H1 (cell line): Measurements from ENCODE around the gene ZCCHC9. TPM values are rescaled to one million over a fixed set of nuclear protein-coding genes. Genes with fewer than 3 reads are reported as not detected.

Source experiments
- polyA plus RNA-seq, 7 experiments: library from polyadenylated mRNA; depleted of rRNA in 3 of 7; stranded (reverse) in 5 of 7; unstranded in 2 of 7; fragments of >200 nt in 5 of 7; fragments of 200-250 nt in 2 of 7; gene quantifications; 1 replicate in 5 of 7; 2 replicates in 1 of 7; 4 replicates in 1 of 7; pipeline versions ENCODE4 v1.2.1 to v1.2.3, GENCODE V29; 2011 to 2013; ENCODE audit warnings: missing spikeins in 2 of 7, mixed read lengths in 2 of 7
- total RNA-seq: library from RNA; stranded (reverse); fragmentation: NEBNext Ultra II Directional; extraction: Animal tissue kit (Norgen Biotek cat#: 25700); gene quantifications from 2 replicates; pipeline ENCODE4 v1.2.1, GENCODE V29; 2021
- TF ChIP-seq, protein P1 (sequence below): fragments of 300-600 bp; sonication (generic); IDR thresholded peaks from 2 replicates; pipeline ENCODE4 v1.7.1; 2012; ENCODE audit warnings: low read length, moderate library complexity, mild to moderate bottlenecking, inconsistent platforms; ENCODE audit not compliant: insufficient replicate concordance

The ZCCHC9 gene
- total and polyA plus RNA-seq, 2 of the 8 experiments (the other 6 are each of a cell fraction or from before 2014, with no cell fraction given): 10.9 to 33.6 TPM

DNA sequence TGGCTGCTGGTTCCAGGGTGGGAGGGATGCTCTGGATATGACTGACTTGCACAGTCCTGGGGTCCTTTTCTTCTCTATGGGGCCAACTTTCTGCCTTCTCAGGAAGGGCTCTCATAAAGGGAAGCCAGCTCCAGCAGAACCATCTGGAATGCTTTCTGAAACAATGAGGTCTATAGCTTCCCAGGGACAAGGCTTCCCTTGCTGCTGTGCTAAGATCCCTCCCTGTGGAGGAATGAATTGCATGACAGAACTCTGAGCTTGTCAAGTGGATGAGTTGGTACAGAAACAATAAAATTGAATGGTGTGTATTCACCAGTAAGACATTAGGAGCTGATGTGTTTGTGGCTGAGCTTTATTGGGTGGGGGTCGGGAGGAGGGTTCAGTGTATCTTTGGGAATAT is 48.5 kb upstream of the ZCCHC9 start (continued):
- TF ChIP-seq, protein P1, sequence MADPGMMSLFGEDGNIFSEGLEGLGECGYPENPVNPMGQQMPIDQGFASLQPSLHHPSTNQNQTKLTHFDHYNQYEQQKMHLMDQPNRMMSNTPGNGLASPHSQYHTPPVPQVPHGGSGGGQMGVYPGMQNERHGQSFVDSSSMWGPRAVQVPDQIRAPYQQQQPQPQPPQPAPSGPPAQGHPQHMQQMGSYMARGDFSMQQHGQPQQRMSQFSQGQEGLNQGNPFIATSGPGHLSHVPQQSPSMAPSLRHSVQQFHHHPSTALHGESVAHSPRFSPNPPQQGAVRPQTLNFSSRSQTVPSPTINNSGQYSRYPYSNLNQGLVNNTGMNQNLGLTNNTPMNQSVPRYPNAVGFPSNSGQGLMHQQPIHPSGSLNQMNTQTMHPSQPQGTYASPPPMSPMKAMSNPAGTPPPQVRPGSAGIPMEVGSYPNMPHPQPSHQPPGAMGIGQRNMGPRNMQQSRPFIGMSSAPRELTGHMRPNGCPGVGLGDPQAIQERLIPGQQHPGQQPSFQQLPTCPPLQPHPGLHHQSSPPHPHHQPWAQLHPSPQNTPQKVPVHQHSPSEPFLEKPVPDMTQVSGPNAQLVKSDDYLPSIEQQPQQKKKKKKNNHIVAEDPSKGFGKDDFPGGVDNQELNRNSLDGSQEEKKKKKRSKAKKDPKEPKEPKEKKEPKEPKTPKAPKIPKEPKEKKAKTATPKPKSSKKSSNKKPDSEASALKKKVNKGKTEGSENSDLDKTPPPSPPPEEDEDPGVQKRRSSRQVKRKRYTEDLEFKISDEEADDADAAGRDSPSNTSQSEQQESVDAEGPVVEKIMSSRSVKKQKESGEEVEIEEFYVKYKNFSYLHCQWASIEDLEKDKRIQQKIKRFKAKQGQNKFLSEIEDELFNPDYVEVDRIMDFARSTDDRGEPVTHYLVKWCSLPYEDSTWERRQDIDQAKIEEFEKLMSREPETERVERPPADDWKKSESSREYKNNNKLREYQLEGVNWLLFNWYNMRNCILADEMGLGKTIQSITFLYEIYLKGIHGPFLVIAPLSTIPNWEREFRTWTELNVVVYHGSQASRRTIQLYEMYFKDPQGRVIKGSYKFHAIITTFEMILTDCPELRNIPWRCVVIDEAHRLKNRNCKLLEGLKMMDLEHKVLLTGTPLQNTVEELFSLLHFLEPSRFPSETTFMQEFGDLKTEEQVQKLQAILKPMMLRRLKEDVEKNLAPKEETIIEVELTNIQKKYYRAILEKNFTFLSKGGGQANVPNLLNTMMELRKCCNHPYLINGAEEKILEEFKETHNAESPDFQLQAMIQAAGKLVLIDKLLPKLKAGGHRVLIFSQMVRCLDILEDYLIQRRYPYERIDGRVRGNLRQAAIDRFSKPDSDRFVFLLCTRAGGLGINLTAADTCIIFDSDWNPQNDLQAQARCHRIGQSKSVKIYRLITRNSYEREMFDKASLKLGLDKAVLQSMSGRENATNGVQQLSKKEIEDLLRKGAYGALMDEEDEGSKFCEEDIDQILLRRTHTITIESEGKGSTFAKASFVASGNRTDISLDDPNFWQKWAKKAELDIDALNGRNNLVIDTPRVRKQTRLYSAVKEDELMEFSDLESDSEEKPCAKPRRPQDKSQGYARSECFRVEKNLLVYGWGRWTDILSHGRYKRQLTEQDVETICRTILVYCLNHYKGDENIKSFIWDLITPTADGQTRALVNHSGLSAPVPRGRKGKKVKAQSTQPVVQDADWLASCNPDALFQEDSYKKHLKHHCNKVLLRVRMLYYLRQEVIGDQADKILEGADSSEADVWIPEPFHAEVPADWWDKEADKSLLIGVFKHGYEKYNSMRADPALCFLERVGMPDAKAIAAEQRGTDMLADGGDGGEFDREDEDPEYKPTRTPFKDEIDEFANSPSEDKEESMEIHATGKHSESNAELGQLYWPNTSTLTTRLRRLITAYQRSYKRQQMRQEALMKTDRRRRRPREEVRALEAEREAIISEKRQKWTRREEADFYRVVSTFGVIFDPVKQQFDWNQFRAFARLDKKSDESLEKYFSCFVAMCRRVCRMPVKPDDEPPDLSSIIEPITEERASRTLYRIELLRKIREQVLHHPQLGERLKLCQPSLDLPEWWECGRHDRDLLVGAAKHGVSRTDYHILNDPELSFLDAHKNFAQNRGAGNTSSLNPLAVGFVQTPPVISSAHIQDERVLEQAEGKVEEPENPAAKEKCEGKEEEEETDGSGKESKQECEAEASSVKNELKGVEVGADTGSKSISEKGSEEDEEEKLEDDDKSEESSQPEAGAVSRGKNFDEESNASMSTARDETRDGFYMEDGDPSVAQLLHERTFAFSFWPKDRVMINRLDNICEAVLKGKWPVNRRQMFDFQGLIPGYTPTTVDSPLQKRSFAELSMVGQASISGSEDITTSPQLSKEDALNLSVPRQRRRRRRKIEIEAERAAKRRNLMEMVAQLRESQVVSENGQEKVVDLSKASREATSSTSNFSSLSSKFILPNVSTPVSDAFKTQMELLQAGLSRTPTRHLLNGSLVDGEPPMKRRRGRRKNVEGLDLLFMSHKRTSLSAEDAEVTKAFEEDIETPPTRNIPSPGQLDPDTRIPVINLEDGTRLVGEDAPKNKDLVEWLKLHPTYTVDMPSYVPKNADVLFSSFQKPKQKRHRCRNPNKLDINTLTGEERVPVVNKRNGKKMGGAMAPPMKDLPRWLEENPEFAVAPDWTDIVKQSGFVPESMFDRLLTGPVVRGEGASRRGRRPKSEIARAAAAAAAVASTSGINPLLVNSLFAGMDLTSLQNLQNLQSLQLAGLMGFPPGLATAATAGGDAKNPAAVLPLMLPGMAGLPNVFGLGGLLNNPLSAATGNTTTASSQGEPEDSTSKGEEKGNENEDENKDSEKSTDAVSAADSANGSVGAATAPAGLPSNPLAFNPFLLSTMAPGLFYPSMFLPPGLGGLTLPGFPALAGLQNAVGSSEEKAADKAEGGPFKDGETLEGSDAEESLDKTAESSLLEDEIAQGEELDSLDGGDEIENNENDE: no peak
